ENCODE measurements around the gene LMNTD1.

The LMNTD1 gene

DNA sequence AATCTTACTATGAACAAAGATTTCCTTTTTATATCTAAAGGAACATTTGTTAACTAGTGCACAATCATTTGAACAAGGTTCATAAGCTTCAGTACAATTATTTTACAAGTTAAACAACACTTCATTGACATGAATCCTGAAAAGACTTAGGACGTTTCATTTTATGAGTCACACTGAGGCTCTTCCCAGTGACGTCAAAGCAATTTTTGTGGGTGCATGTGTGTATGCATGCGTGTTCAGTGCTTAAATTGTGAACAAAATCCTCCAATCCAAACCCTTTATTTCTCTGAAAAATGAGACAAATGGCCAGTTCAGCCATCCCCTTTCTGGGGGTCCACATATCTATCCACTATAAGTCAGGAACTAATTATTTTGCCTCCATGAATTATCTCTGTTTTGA, 2.9 kb downstream of the LMNTD1 start:
- DNase-seq (ENCODE audit: low spot score): no peak

DNA sequence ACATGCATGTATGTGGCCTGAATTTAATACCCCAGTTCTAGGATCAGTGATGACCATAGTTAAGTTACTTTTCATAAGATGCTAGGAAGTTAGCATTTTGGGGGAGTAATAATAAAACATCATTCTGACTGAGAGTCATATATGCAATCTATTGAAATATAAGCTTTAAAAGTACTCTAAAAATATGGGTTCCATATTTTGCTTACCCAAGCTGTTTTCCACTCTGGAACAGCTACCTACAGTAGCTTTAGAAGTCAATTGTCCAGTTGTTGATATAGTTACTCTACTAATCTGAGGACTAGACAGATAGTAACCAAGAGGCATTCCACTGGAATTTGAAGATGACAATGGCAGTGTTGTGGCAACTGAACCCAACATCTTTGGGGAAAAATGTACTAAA, 4.0 kb downstream of the LMNTD1 start:
- no peak for DNase-seq (ENCODE audit: low spot score)

DNA sequence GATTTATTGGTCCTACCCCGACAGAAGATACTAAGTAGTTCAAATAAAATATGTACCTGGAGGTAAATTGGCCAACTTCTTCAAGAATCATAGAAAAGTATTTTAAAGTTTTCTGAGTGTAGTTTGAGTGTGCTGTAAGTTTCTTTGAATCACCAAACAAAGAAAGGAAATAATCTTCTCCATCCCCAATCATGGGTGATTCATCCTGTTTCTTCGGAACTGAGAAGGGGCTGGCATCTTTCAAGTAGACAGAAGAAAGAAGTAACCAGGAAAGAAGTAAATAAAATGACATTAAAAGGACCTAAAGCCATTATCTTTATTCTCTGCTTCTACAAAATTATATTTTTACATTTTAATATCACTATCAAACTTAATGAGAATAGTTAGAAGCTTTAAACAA, 6.8 kb downstream of the LMNTD1 start:
- DNase-seq (ENCODE audit: low spot score): no peak

DNA sequence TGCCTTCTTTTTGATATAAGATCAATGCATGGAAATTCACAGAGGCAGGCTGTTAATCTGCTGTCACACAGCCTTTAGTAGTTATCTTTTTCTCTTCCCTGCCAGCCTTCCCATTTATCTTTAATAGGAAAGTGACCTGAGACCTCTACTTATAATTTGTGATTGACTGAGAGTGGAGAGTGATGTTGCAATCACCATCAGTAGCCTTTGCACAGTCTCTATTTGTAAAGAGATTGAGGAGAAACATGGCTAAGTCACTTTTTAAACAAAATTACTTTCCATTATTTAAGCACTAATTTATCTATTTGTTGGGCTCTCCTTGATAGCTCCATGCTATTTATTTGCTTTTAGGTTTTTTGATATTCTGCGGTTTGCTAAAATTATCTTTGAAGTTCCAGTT, 19.9 kb downstream of the LMNTD1 start:
- no peak for DNase-seq (ENCODE audit: low spot score)

DNA sequence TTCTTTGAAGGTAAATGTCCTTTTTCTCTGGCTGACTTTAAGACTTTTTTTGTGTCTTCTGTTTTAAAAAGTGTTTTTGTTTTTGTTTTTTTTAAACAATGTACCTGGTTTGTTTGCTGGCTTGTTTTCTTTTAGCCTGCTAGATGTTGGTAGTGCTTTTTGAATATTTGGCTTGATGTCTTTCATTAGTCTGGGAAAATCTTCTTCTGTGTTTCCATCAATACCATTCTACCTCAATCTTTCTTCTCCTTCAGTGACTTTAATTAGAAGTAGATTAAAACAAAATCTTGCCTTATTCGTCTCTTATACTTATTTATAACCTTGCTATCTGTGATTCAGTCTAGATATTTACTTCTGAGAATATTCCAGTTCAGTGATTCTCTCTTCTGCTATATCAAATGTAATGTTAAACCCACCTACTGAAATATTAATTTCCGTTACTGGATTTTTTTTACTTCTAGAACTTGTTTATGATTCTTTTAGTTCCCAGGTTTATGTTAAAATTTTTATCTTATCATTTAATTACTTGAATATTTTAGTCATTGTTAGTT, 21.5 kb downstream of the LMNTD1 start:
- DNase-seq (ENCODE audit: low spot score): no peak

DNA sequence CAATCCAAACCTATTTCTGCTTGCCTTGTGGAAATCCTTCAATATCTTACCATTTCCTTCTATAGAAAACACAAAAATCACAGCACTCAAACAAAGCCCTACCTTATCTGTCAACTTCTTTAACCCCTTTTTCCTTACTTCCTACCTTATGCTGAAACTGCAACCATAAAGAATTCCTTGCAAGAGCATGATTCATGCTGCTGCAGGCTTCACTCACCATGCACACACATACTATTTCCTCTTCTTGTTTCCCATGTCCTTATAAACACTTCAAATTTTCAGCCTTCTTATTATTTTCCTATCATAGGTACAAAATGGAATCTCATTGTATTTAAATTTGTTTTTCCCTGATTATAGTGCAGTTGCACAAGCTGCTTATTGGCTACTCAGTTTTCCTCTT, 23.3 kb downstream of the LMNTD1 start:
- no peak for DNase-seq (ENCODE audit: low spot score)

DNA sequence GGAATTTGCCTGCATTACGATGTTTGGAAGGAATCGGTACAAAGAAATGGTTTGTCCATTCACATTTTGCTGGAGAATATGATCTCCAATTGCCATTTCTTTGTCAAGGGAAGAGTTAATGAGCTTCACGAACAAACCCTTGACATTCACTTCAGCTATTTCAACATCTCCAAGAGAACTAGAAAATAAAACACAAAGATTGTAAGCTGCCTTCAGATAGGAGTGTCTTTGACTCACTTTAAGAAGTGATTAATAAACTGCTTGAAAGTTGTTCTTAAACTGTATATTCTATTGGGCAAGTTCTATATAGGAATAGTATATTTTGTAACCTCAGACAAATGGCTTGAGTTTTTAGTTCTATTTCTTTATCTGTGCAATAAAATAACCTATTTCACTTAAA, 26.3 kb downstream of the LMNTD1 start:
- DNase-seq (ENCODE audit: low spot score): no peak

DNA sequence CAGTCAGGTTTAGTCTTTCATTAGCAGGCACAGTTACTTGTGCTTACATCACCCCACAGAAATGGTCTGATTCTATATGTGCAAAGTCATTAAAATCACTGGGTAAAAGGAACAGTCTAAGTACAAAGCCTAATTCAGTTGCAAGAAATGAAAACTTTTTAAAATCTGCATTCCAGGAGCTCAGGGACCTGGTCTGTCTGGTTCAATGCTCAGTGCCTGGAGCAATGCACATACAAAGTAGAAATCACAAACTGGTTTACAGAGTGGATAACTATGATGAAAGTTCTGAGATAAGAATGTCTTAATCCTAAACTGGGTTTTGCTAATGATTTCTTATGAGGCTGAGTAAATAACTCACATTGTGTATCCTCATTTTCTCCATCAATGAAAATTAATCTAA, 28.7 kb downstream of the LMNTD1 start:
- no peak for DNase-seq (ENCODE audit: low spot score)

DNA sequence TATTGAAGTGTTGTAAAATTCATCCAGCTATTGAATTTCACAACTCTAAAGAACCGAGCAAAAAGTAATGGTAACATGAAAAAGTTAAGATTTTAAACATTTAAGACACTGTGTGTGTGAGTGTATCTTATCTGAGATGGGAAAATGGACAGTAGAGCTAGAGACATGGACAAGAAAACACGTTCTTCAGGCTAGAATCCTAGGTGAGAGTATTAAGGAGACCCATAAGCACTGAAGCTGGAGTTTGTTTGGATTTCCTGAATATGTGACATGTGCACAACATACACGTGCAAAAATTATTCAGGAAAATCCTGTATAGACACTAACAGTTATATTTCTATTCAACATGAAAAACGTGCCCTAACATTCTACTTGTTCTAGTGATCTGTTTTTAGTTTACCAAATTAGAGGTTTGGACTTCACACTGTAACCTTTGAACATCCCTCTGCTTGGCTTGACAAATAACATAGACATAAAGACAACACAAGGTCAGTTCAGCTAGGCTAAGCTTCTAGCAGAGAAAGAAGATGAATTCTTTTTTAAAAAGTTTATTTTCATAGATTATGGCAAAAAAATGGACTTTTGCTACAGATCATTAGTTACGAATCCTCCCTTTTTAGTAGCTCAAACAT, 31.3 kb downstream of the LMNTD1 start:
- no peak for DNase-seq (ENCODE audit: low spot score)

DNA sequence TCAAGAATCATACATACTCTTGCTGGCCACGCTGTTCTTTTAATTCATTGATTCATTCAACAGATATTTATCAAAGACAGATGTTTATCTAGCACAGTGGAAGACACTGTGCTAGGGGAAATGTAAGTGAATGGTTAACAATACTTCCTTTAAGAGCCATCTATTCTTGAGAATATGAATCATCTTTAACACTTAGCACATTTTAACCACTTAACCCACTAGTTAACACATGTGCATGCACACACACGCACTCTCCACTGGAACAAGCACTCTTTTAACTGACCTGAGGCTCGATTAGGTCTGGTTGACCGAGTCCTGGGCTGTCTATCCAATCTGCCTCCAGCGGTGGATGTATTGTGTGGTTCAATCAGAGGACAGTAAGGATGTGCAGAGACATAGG, 34.6 kb downstream of the LMNTD1 start:
- DNase-seq (ENCODE audit: low spot score): no peak

DNA sequence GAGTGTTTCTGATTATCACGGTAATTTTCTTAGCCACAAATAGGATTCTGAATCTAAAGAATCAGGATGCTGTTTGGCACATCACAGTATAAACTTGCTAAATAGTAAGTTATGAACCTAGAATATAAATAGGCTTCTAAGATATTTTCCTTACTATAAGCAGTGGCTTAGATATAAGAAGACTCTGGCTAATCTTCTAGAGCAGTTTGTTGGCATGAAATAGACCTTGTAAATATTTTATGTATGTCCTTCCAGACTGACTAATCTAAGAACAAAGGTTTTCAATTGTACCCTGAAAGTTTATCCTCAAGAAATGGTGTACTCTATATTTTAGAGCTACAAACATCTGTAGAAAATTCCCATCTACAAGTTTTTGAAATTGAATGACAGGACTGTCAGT, 48.3 kb downstream of the LMNTD1 start:
- DNase-seq (ENCODE audit: low spot score): no peak

DNA sequence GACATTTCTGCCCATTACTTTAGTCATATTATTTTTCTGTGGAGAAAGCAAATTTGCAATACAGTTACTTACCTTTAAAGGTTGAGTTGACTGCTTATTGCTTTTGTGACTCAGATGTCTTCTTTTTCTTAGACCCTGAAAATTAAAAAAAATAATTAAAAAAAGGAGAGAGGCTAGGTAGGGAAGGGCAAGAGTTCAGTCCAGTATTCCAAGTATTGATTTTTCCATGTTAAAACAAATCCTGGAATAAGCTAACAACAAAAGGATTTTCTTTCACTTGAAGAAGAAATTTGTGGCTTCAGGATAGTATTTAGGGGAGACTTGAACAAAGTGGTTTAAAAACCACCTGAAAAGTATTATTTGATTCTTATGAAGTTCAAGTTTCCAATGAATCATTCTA, 49.4 kb downstream of the LMNTD1 start:
- no peak for DNase-seq (ENCODE audit: low spot score)

DNA sequence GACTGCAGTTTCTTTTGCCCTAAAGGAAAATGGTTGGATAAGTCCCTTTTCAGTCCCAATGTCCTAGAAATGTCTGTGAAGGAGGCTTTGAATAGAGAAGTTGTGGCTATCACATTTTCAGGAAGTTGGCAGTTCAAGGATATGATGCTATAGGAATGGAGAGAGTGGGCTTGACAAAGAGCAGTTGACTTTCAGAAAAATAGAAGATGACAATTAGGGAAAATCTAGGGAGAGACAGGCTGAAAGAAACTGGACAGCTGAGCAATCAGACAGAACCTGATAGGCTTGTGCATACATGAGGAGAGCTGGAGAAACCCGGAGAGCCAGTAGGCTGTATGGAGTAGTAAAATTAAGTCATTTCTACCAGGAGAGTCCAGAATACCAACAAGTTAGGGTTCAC, 50.5 kb downstream of the LMNTD1 start:
- DNase-seq (ENCODE audit: low spot score): no peak

DNA sequence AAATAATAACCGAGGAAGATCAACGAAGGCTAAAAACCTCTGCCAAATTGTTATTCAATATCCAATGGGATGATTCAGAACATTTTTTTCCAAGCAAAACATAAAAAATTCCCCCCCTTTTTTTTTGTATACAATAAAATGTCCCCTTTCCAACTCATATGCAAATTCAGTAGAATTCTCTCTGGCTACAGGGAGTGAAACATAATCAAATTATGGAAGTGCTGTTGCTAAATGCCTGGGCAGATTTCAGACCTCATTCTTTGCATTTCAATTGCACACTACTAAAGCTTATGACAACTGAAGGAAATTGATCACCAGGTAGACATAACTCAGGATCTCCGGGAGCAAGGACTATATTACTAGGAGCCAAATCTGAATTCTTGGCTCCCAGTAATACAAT, 51.0 kb downstream of the LMNTD1 start:
- no peak for DNase-seq (ENCODE audit: low spot score)

DNA sequence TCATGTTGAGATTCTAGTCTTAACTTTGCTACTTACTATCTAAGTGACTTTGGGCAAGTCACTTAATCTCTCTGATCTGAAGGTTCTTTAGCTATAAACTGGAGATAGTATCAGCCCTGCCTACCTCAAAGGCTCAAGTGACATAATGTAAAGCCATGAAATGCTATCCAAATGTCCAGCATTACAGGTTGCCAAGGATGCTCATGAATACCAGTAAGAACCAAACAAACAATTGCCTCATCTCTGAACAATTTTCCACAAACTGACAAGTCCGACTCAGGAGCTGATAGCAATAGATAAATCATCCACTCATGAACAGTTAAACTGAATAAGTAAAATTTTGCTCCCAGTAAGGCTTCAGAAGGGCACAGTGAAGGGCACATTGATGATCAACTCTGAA, 51.5 kb downstream of the LMNTD1 start:
- no peak for DNase-seq (ENCODE audit: low spot score)

DNA sequence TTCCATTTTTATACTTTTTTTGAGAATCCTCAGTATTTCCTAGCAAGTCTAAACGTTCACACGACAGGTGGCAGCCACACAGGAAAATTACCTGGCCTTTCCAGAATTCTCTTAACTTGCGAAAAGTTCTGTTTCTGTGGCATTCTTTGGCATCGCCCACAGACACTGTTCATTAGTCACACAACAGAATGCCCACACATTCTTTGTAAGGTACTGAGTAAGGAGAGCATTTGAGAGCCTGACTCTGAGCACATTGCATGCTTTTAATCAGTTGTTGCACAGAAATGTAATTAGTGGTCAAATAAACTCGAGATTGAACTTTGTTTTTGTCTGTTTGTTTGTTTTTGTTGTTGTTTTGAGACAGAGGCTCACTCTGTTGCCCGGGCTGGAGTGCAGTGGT, 52.4 kb downstream of the LMNTD1 start:
- DNase-seq (ENCODE audit: low spot score): peak; percentile 2

DNA sequence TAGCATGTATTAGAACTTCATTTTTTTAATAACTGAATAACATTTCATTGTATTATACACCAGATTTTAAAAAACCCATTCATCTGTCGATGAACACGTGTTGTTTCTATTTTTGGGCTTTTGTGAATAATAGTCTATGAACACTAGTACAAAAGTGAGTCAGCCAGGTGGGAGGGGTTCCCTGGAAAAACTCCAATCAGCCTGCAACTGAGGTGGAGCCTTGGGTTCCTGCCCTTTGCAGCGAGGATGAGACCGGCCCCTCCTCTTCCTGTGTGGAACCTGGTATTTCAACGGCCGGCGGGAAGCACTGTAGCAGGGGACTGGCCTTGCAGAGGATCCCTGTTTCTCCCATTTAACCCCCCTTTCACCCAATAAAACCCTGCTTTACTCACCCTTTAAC, 56.1 kb downstream of the LMNTD1 start:
- no peak for DNase-seq (ENCODE audit: low spot score)

DNA sequence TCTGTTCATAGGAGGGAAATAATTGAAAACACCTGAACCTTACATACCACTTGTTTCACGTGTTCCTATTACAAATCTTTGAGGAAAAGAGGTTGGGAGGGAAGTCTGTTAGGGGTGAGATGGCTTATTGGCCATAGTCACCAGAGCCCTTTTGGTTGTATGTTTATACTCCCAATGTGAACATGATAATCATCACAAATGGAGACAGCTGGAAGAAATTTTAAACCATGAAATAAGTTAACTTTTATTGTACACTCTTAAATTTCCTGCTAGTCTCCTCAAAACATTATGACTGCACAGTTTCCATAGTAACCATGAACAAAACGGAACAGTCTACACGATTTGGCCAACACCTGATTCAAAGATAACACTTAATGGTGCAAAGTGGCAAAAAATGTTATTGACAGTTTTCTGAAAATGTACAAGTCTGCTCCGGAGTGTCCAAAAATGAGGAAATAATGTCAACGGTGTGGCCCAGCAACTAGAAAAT, 56.9 kb downstream of the LMNTD1 start:
- DNase-seq (ENCODE audit: low spot score): no peak

DNA sequence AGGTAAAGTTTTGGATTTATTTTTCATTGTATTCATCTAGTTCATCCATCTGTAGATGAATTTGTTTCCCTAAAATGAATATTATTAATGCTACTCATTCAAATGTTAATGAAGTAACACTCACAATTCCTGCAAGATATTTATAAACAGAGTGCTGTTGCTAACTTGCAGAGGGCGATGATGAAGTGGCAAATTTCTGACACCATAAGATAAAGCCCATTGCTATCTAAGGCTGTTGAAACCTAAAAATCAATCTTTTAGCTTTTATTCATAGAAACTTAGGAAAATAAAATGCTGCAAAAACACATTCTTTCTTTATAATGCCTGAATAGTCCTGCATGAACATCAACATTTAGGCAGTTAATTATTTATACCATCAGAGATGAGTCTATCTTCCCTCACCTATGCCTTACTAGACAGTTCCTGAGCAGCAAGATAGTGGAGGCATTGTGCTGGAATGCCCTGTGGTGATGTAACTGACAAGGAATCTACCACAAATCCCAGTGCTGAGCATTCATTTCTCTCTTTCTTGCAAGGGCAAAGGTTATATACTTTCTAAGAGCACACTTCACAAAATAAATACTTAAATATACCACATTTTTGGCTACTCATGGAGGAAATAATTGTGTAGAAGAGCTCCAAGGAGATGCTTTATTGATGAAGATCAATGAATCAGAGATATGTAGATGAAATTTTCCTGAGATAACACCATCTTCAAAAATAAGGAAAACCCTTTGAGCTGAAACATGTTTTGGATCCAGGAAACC, 57.6 kb downstream of the LMNTD1 start:
- DNase-seq (ENCODE audit: low spot score): no peak

DNA sequence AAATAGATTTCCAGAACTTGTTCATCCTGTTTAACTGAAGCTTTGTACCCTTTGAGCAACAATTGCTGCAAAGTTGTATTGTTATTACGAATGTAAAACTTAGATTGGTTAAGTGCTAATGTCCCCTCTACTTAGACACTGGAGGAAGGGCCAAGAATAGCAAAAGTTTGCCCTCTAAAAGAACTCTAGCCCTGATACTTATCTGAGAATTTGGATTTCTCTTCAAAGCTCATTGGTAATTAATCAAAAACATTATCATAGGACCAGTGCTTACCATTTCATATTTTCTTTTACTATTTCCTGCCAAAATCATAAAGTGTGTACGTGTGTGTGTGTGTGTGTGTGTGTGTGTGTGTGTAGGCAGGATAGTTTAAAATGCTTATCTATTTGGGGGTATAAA, 58.2 kb downstream of the LMNTD1 start:
- no peak for DNase-seq (ENCODE audit: low spot score)

DNA sequence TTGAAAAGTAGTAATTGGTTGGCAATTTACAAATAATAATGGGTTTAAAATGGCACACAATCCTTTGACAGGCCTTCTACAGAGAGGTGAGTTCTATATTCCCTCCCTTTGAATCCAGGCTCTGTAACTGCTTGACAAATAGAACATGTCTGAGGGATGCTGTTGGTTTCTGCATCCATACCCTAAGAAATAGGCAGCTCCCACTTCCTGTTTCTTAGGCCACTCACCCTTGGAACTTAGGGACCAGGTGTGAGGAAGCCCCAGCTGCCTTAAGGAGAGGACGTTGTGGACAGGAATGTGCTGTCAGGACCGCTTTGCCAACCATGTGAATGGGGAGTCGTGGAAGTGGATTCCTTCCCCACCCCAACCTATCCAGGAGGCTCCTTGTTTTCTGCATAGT, 59.4 kb downstream of the LMNTD1 start:
- DNase-seq (ENCODE audit: low spot score): no peak

DNA sequence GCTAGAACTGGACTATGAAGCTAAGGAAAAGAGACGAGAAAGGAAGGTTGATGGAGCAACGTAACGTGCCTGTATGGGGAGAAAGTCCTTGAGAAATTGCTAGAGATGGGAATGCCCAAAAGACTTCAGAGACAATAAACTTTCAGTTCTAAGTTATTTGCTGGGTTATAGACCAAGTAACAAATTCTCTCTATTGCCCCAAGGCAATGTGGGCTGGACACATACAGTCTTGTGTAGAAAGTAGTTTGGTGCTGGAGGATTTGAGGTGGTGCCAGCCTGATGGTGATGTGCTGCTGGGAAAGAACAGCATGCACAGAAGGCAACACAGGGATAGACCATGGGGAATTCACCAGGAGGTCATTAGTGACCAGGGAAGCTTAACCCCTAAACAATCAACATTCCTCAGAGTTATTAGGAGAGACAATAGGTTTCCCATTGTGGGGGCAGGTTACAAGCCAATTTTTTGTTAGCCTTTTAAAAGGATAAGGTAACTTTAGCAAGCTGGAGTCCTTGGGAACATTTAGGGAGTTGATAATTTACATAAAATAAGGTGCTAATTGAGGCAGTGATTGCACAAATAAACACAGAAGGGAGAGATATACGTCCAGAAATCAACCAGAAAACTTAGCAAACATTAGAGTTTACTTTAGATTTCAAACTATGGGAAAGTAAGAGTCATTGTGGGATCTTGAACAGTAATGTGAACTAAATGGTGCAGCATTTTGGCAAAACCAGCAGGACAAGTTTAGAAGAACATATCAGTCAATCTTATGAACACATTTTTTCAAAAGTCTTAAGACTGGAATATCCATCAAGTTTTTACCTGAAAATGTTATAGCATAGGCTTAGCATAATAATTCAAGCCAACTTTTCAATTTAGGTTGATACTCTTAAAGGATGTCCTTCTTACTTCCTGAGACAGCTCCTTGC, 61.4 kb downstream of the LMNTD1 start:
- no peak for DNase-seq (ENCODE audit: low spot score)
